Suprapubic skin (tissue), 4 donors: ENCODE data around the gene CLEC1A. TPM values are rescaled to one million over a fixed set of nuclear protein-coding genes. Genes with fewer than 3 reads are reported as not detected.

Source experiments
- DNase-seq, 2 donors: peaks; one replicate each; pipeline ENCODE4 v3.0.0-alpha.2; 2019; ENCODE audit warnings: low spot score in 2 of 2
- H3K27ac ChIP-seq: fragments of 200-600 bp; sonication (generic); one replicate; pipeline ENCODE4 v1.5.1; 2019
- H3K27me3 ChIP-seq: fragments of 200-600 bp; sonication (generic); one replicate; pipeline ENCODE4 v1.5.1; 2019
- H3K36me3 ChIP-seq: fragments of 200-600 bp; sonication (generic); one replicate; pipeline ENCODE4 v1.5.1; 2019
- H3K4me1 ChIP-seq: fragments of 200-600 bp; sonication (generic); one replicate; pipeline ENCODE4 v1.5.1; 2019
- H3K4me3 ChIP-seq: fragments of 200-600 bp; sonication (generic); one replicate; pipeline ENCODE4 v1.5.1; 2019; ENCODE audit warnings: mild to moderate bottlenecking
- H3K9me3 ChIP-seq: fragments of 200-600 bp; sonication (generic); one replicate; pipeline ENCODE4 v1.5.1; 2019
- CTCF ChIP-seq, 2 donors: fragments of 200-600 bp in 1 of 2; fragments of 450-650 bp in 1 of 2; sonication (generic) in 1 of 2; IDR thresholded peaks; one replicate each; pipeline ENCODE4 v1.5.1; 2016 to 2019; ENCODE audit warnings: antibody characterized with exemption in 2 of 2, mild to moderate bottlenecking in 1 of 2, moderate library complexity in 1 of 2
- EP300 ChIP-seq: sonication (generic); formaldehyde crosslinking; IDR thresholded peaks from one replicate; pipeline ENCODE4 v1.6.1; 2017; ENCODE audit warnings: antibody characterized with exemption
- POLR2A ChIP-seq, 2 donors: fragments of 450-650 bp; IDR thresholded peaks; one replicate each; pipeline ENCODE4 v1.6.1; 2017; ENCODE audit warnings: antibody characterized with exemption in 2 of 2, mild to moderate bottlenecking in 2 of 2, moderate library complexity in 2 of 2
- POLR2AphosphoS5 ChIP-seq, 3 donors: sonication (generic); formaldehyde crosslinking; IDR thresholded peaks; one replicate each; pipeline ENCODE4 v1.6.1; 2017; ENCODE audit warnings: antibody characterized with exemption in 3 of 3
- WGBS: methylation state at CpG from one replicate; pipeline ENCODE4 v1.1.5; 2018; 5-methylcytosine and 5-hydroxymethylcytosine counted together
- total RNA-seq, 4 donors: library from RNA; depleted of rRNA; stranded (reverse); fragments of >200 nt; gene quantifications; one replicate each; pipeline ENCODE4 v1.1.0, GENCODE V29; 2016

The CLEC1A gene
- total RNA-seq, 4 donors from 2014 or later: 0.42 to 2.1 (median 1.1) TPM

GRCh38 chr12:10082117-10082874 lies 16.5 kb downstream of the CLEC1A start:
- no peak overlapping the region for H3K4me3 ChIP-seq
- H3K36me3 ChIP-seq: no peaks in the 10 kb centered on the region
- H3K27ac ChIP-seq: no peak overlapping the region
- no peak for DNase-seq
- peaks cover 7% of the 10 kb centered on the region for H3K9me3 ChIP-seq
- H3K27me3 ChIP-seq: no peaks in the 10 kb centered on the region
- TF ChIP-seq POLR2A (IDR thresholded peaks at IDR 0.05): no peak
- TF ChIP-seq EP300: no peak
- no peak for TF ChIP-seq CTCF (IDR thresholded peaks at IDR 0.05)
- H3K4me1 ChIP-seq: peaks cover 3% of the 10 kb centered on the region
- WGBS: 57% methylated on average over 5 of the region's 5 CpGs

GRCh38 chr12:10075451-10075850 lies 23.3 kb downstream of the CLEC1A start:
- Histone ChIP-seq H3K4me3 (no peak overlapping the region), H3K36me3 (no peaks in the 10 kb centered on the region), H3K9me3 (no peaks in the 10 kb centered on the region), H3K27ac (no peak overlapping the region), H3K4me1 (no peaks in the 10 kb centered on the region), H3K27me3 (no peaks in the 10 kb centered on the region)
- no peak for DNase-seq
- no peak for TF ChIP-seq CTCF (IDR thresholded peaks at IDR 0.05)
- no peak for TF ChIP-seq POLR2A (IDR thresholded peaks at IDR 0.05)
- TF ChIP-seq POLR2AphosphoS5 (IDR thresholded peaks at IDR 0.05): no peak
- no peak for TF ChIP-seq EP300

- DNase-seq: no peak
- WGBS: 69% methylated on average over 5 of the region's 5 CpGs
- Histone ChIP-seq H3K27ac (no peak overlapping the region), H3K4me1 (peaks cover 8% of the 10 kb centered on the region), H3K27me3 (no peaks in the 10 kb centered on the region), H3K9me3 (no peaks in the 10 kb centered on the region), H3K36me3 (no peaks in the 10 kb centered on the region), H3K4me3 (no peak overlapping the region)
- TF ChIP-seq EP300 (no peak), POLR2A (IDR thresholded peaks at IDR 0.05) (no peak), CTCF (IDR thresholded peaks at IDR 0.05) (no peak), POLR2AphosphoS5 (IDR thresholded peaks at IDR 0.05) (no peak)
Measured at GRCh38 chr12:10073261-10073660, 25.5 kb downstream of the CLEC1A start.

GRCh38 chr12:10072131-10072530 lies 26.7 kb downstream of the CLEC1A start:
- H3K36me3 ChIP-seq: no peaks in the 10 kb centered on the region
- H3K27ac ChIP-seq: no peak overlapping the region
- H3K9me3 ChIP-seq: no peaks in the 10 kb centered on the region
- no peak overlapping the region for H3K4me3 ChIP-seq
- peaks cover 13% of the 10 kb centered on the region for H3K4me1 ChIP-seq
- 80% methylated on average over 2 of the region's 2 CpGs for WGBS
- TF ChIP-seq POLR2AphosphoS5 (IDR thresholded peaks at IDR 0.05): no peak
- TF ChIP-seq EP300: no peak
- no peak for TF ChIP-seq CTCF (IDR thresholded peaks at IDR 0.05)
- TF ChIP-seq POLR2A (IDR thresholded peaks at IDR 0.05): no peak
- DNase-seq: no peak
- H3K27me3 ChIP-seq: no peaks in the 10 kb centered on the region

GRCh38 chr12:10070380-10070779 lies 28.4 kb downstream of the CLEC1A start:
- H3K27me3 ChIP-seq: no peaks in the 10 kb centered on the region
- peaks cover 13% of the 10 kb centered on the region for H3K4me1 ChIP-seq
- no peak overlapping the region for H3K4me3 ChIP-seq
- H3K36me3 ChIP-seq: no peaks in the 10 kb centered on the region
- TF ChIP-seq POLR2AphosphoS5 (IDR thresholded peaks at IDR 0.05) (no peak), EP300 (no peak), CTCF (IDR thresholded peaks at IDR 0.05) (no peak), POLR2A (IDR thresholded peaks at IDR 0.05) (no peak)
- H3K27ac ChIP-seq: no peak overlapping the region
- H3K9me3 ChIP-seq: no peaks in the 10 kb centered on the region
- 98% methylated on average over 4 of the region's 4 CpGs for WGBS
- DNase-seq: no peak
